AG09319 (cell line): ENCODE results near the gene ETV2.
"Not testable (repeated sequence)": the region's sequence is repeated elsewhere in the genome, so short reads cannot be mapped to it uniquely, and the experiment has no call there.

Experiments used
- DNase-seq: peaks from one replicate; pipeline ENCODE4 v3.0.0-alpha.2; 2010; ENCODE audit warnings: low read depth; ENCODE audit errors: extremely low read depth
- CTCF ChIP-seq: IDR thresholded peaks from 2 replicates; pipeline ENCODE4 v1.5.1; 2011; ENCODE audit warnings: low read depth, mild to moderate bottlenecking, inconsistent platforms, low read length, moderate library complexity

ETV2 gene

GRCh38 chr19:35641515-35642151, at the start of gene ETV2:
TSS of gene ETV2 (plus strand) at chr19:35641745. CDS start at chr19:35642461, 716 bp downstream.
- DNase-seq, result no peak
- no peak for TF ChIP-seq CTCF

GRCh38 chr19:35592226-35592625, 49.3 kb upstream of the ETV2 start:
- DNase-seq, result no peak
- TF ChIP-seq CTCF, result peak; percentile 46

GRCh38 chr19:35595026-35595425, 46.5 kb upstream of the ETV2 start:
- not testable (repeated sequence) for DNase-seq

- DNase-seq, result no peak
- no peak for TF ChIP-seq CTCF
These were observed 45.6 kb upstream of the ETV2 start for GRCh38 chr19:35595928-35596327.

GRCh38 chr19:35596366-35596999, 45.1 kb upstream of the ETV2 start:
- no peak for TF ChIP-seq CTCF
- DNase-seq, result no peak

GRCh38 chr19:35601971-35602370, 39.6 kb upstream of the ETV2 start:
- TF ChIP-seq CTCF, result no peak
- DNase-seq, result no peak

- not testable (repeated sequence) for DNase-seq
These were observed 37.1 kb upstream of the ETV2 start for GRCh38 chr19:35604436-35604835.

- DNase-seq, result not testable (repeated sequence)
These were observed 34.4 kb upstream of the ETV2 start for GRCh38 chr19:35607170-35607569.

- no peak for TF ChIP-seq CTCF
- DNase-seq, result no peak
These were observed 33.9 kb upstream of the ETV2 start for GRCh38 chr19:35607661-35608060.
